Stomach (tissue), 9 donors: ENCODE measurements around the gene STMP1. TPM values are rescaled to one million over a fixed set of nuclear protein-coding genes. Genes with fewer than 3 reads are reported as not detected.

Experiments used
- DNase-seq, 2 donors: peaks; one replicate each; pipeline versions ENCODE4 v3.0.0 to v3.0.0-alpha.2; 2013 to 2019
- H3K27ac ChIP-seq, 5 donors: fragments of 200-600 bp in 4 of 5; sonication (generic) in 4 of 5; one replicate each; pipeline ENCODE4 v1.5.1; 2013 to 2019; ENCODE audit warnings: mild to moderate bottlenecking in 1 of 5, moderate library complexity in 1 of 5
- H3K27me3 ChIP-seq, 3 donors: fragments of 200-600 bp; sonication (generic); one replicate each; pipeline ENCODE4 v1.5.1; 2017 to 2019; ENCODE audit warnings: mixed run types in 1 of 3
- H3K36me3 ChIP-seq, 4 donors: fragments of 200-600 bp; sonication (generic); 1 replicate in 3 of 4; 2 replicates in 1 of 4; pipeline ENCODE4 v1.5.1; 2016 to 2019
- H3K4me1 ChIP-seq, 4 donors: fragments of 200-600 bp; sonication (generic); one replicate each; pipeline ENCODE4 v1.5.1; 2016 to 2019
- H3K4me3 ChIP-seq, 4 donors: fragments of 200-600 bp; sonication (generic) in 3 of 4; one replicate each; pipeline ENCODE4 v1.5.1; 2016 to 2019; ENCODE audit warnings: mild to moderate bottlenecking in 1 of 4
- H3K9me3 ChIP-seq, 4 donors: fragments of 200-600 bp; sonication (generic); one replicate each; pipeline ENCODE4 v1.5.1; 2016 to 2019
- EP300 ChIP-seq: sonication (generic); formaldehyde crosslinking; IDR thresholded peaks from one replicate; pipeline ENCODE4 v1.6.1; 2017; ENCODE audit warnings: antibody characterized with exemption
- POLR2A ChIP-seq, 4 donors: fragments of 450-650 bp; IDR thresholded peaks; one replicate each; pipeline ENCODE4 v1.6.1; 2016; ENCODE audit warnings: antibody characterized with exemption in 4 of 4, control low read depth in 2 of 4, mild to moderate bottlenecking in 1 of 4, moderate library complexity in 1 of 4
- POLR2AphosphoS5 ChIP-seq, 3 donors: sonication (generic); formaldehyde crosslinking; IDR thresholded peaks; one replicate each; pipeline ENCODE4 v1.6.1; 2016; ENCODE audit warnings: antibody characterized with exemption in 3 of 3
- WGBS, 5 donors: extraction: QIAGEN DNeasy Blood & Tissue Kit in 3 of 5; methylation state at CpG; one replicate each; pipeline versions ENCODE4 v1.1.5 to v1.1.7; 2013 to 2018; 5-methylcytosine and 5-hydroxymethylcytosine counted together
- intact Hi-C: fragments of 100-400 bp; cut with DNase I; formaldehyde crosslinking; loops from one replicate; pipeline ENCODE4 v1.15.1; 2023; ENCODE audit warnings: low total_unique reads
- polyA plus RNA-seq, 3 donors: library from polyadenylated mRNA; stranded (reverse); fragments of 200-250 nt; gene quantifications; one replicate each; pipeline ENCODE4 v1.2.3, GENCODE V29; 2013
- total RNA-seq, 5 donors: library from RNA; depleted of rRNA; stranded (reverse); fragments of >200 nt; gene quantifications; one replicate each; pipeline versions ENCODE4 v1.1.0 to v1.2.3, GENCODE V29; 2014 to 2016
- TF ChIP-seq, protein P1 (sequence below), 7 experiments: fragments of 450-650 bp in 4 of 7; fragments of 200-600 bp in 3 of 7; sonication (generic) in 3 of 7; IDR thresholded peaks; one replicate each; pipeline ENCODE4 v1.5.1; 2016 to 2019; ENCODE audit warnings: antibody characterized with exemption in 7 of 7, control low read depth in 2 of 7, mild to moderate bottlenecking in 1 of 7
- donor health status: healthy with polysubstance abuse.
- donor health status: Bipolar disorder and iron deficiency.
- donor health status: healthy.

The STMP1 gene
- total and polyA plus RNA-seq, 8 donors = 3.5 to 42.0 (median 18.0) TPM

DNA sequence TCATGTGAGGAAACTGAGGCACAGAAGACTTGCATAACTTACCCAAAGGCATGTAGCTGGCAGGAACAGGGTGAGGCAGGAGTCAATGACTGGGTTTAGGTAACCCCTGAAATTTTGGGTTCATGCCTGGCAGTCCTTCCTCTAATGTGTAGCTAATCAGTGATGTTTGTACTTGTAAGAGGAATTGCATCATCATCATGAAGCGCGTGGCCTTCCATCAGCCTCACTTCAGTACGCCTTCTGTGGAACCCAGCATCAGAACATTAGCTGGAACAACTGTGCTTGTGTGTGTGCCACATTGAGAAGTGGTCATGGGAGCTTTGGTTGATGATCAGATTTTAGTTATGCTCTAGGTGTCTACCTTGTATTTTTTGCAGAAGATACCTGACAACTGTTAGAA, 18.2 kb upstream of the STMP1 start:
- Histone ChIP-seq H3K4me3 (no peak overlapping the region), H3K4me1 (no peaks in the 10 kb centered on the region), H3K27ac (no peak overlapping the region), H3K36me3 (peaks cover 18 to 96% (median 92%) of the 10 kb centered on the region in 4 donors), H3K9me3 (no peaks in the 10 kb centered on the region), H3K27me3 (no peaks in the 10 kb centered on the region)
- no peak for DNase-seq
- TF ChIP-seq, protein P1, sequence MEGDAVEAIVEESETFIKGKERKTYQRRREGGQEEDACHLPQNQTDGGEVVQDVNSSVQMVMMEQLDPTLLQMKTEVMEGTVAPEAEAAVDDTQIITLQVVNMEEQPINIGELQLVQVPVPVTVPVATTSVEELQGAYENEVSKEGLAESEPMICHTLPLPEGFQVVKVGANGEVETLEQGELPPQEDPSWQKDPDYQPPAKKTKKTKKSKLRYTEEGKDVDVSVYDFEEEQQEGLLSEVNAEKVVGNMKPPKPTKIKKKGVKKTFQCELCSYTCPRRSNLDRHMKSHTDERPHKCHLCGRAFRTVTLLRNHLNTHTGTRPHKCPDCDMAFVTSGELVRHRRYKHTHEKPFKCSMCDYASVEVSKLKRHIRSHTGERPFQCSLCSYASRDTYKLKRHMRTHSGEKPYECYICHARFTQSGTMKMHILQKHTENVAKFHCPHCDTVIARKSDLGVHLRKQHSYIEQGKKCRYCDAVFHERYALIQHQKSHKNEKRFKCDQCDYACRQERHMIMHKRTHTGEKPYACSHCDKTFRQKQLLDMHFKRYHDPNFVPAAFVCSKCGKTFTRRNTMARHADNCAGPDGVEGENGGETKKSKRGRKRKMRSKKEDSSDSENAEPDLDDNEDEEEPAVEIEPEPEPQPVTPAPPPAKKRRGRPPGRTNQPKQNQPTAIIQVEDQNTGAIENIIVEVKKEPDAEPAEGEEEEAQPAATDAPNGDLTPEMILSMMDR (IDR thresholded peaks at IDR 0.05) = no peak
- WGBS, 5 donors = 52 to 85% (median 75%) methylated on average over 3 of the region's 3 CpGs
- intact Hi-C loops = loop anchor here (10.0 kb wide), 1 partner anchor 369 kb away; no protein-coding TSS in a partner anchor

GRCh38 chr7:135644729-135645128, 17.6 kb upstream of the STMP1 start:
- Histone ChIP-seq H3K27ac (no peak overlapping the region), H3K9me3 (no peaks in the 10 kb centered on the region), H3K27me3 (no peaks in the 10 kb centered on the region), H3K4me3 (no peak overlapping the region), H3K4me1 (no peaks in the 10 kb centered on the region), H3K36me3 (peaks cover 12 to 95% (median 91%) of the 10 kb centered on the region in 4 donors)
- 64 to 82% (median 73%) methylated on average over 3 of the region's 3 CpGs for WGBS, 5 donors
- no peak for DNase-seq
- intact Hi-C loops = loop anchor here (10.0 kb wide), 1 partner anchor 370 kb away; no protein-coding TSS in a partner anchor
- TF ChIP-seq EP300 = no peak
- TF ChIP-seq POLR2AphosphoS5 (IDR thresholded peaks at IDR 0.05) = no peak
- TF ChIP-seq, protein P1 (IDR thresholded peaks at IDR 0.05) = no peak
- TF ChIP-seq POLR2A (IDR thresholded peaks at IDR 0.05) = no peak

- peak in 1 of 2 donors; percentile 61 for DNase-seq
- WGBS, 5 donors = 33 to 42% (median 41%) methylated on average over 6 of the region's 6 CpGs
- H3K27me3 ChIP-seq = no peaks in the 10 kb centered on the region
- H3K4me3 ChIP-seq = no peak overlapping the region
- no peak overlapping the region for H3K27ac ChIP-seq
- intact Hi-C loops = loop anchor here (10.0 kb wide), 1 partner anchor 371 kb away; no protein-coding TSS in a partner anchor
- peaks cover 12 to 90% (median 88%) of the 10 kb centered on the region in 4 donors for H3K36me3 ChIP-seq
- H3K4me1 ChIP-seq = no peaks in the 10 kb centered on the region
- no peak for TF ChIP-seq POLR2AphosphoS5 (IDR thresholded peaks at IDR 0.05)
- TF ChIP-seq, protein P1 (IDR thresholded peaks at IDR 0.05) = peak in 4 of 7 experiments; percentile 63 to 70 (median 67)
- no peaks in the 10 kb centered on the region for H3K9me3 ChIP-seq
Observed at GRCh38 chr7:135645296-135645904, 16.9 kb upstream of the STMP1 start.

DNA sequence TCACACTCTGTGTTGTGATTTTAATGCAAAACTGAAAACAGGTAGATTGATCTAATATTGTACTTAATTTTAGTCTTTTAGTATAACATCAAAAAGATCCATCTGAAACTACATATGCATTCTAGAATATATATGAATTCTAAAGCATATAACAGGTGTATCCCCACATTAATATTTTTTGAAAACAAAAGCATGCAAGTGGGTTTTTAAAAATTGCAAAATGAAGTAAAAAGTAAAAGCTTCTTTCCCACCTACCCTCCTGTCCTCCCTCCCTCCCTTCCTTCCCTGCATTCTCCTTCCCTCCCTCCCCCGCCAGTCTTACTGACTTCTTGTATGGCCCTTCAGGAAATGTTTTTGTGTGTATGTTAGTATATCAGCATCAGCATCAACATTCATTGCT, 14.6 kb upstream of the STMP1 start:
- WGBS, 5 donors = 89 to 97% (median 96%) methylated on average over 1 of the region's 1 CpG
- no peaks in the 10 kb centered on the region for H3K27me3 ChIP-seq
- DNase-seq = no peak
- TF ChIP-seq POLR2A (IDR thresholded peaks at IDR 0.05) (no peak), POLR2AphosphoS5 (IDR thresholded peaks at IDR 0.05) (no peak), EP300 (no peak)
- TF ChIP-seq, protein P1 (IDR thresholded peaks at IDR 0.05) = no peak
- no peak overlapping the region for H3K4me3 ChIP-seq
- intact Hi-C loops = loop anchor here (10.0 kb wide), 1 partner anchor 373 kb away; no protein-coding TSS in a partner anchor
- H3K4me1 ChIP-seq = no peaks in the 10 kb centered on the region
- H3K27ac ChIP-seq = no peak overlapping the region
- no peaks in the 10 kb centered on the region for H3K9me3 ChIP-seq
- peaks cover 12 to 70% (median 67%) of the 10 kb centered on the region in 4 donors for H3K36me3 ChIP-seq
